Stomach (tissue), 9 donors: ENCODE measurements around the gene EPYC. TPM values are rescaled to one million over a fixed set of nuclear protein-coding genes. Genes with fewer than 3 reads are reported as not detected.

Experiments used
- DNase-seq, 2 donors: peaks; one replicate each; pipeline versions ENCODE4 v3.0.0 to v3.0.0-alpha.2; 2013 to 2019
- H3K27ac ChIP-seq, 5 donors: fragments of 200-600 bp in 4 of 5; sonication (generic) in 4 of 5; one replicate each; pipeline ENCODE4 v1.5.1; 2013 to 2019; ENCODE audit warnings: mild to moderate bottlenecking in 1 of 5, moderate library complexity in 1 of 5
- H3K27me3 ChIP-seq, 3 donors: fragments of 200-600 bp; sonication (generic); one replicate each; pipeline ENCODE4 v1.5.1; 2017 to 2019; ENCODE audit warnings: mixed run types in 1 of 3
- H3K36me3 ChIP-seq, 4 donors: fragments of 200-600 bp; sonication (generic); 1 replicate in 3 of 4; 2 replicates in 1 of 4; pipeline ENCODE4 v1.5.1; 2016 to 2019
- H3K4me1 ChIP-seq, 4 donors: fragments of 200-600 bp; sonication (generic); one replicate each; pipeline ENCODE4 v1.5.1; 2016 to 2019
- H3K4me3 ChIP-seq, 4 donors: fragments of 200-600 bp; sonication (generic) in 3 of 4; one replicate each; pipeline ENCODE4 v1.5.1; 2016 to 2019; ENCODE audit warnings: mild to moderate bottlenecking in 1 of 4
- H3K9me3 ChIP-seq, 4 donors: fragments of 200-600 bp; sonication (generic); one replicate each; pipeline ENCODE4 v1.5.1; 2016 to 2019
- CTCF ChIP-seq, 7 experiments: fragments of 450-650 bp in 4 of 7; fragments of 200-600 bp in 3 of 7; sonication (generic) in 3 of 7; IDR thresholded peaks; one replicate each; pipeline ENCODE4 v1.5.1; 2016 to 2019; ENCODE audit warnings: antibody characterized with exemption in 7 of 7, control low read depth in 2 of 7, mild to moderate bottlenecking in 1 of 7
- EP300 ChIP-seq: sonication (generic); formaldehyde crosslinking; IDR thresholded peaks from one replicate; pipeline ENCODE4 v1.6.1; 2017; ENCODE audit warnings: antibody characterized with exemption
- POLR2A ChIP-seq, 4 donors: fragments of 450-650 bp; IDR thresholded peaks; one replicate each; pipeline ENCODE4 v1.6.1; 2016; ENCODE audit warnings: antibody characterized with exemption in 4 of 4, control low read depth in 2 of 4, mild to moderate bottlenecking in 1 of 4, moderate library complexity in 1 of 4
- POLR2AphosphoS5 ChIP-seq, 3 donors: sonication (generic); formaldehyde crosslinking; IDR thresholded peaks; one replicate each; pipeline ENCODE4 v1.6.1; 2016; ENCODE audit warnings: antibody characterized with exemption in 3 of 3
- WGBS, 5 donors: extraction: QIAGEN DNeasy Blood & Tissue Kit in 3 of 5; methylation state at CpG; one replicate each; pipeline versions ENCODE4 v1.1.5 to v1.1.7; 2013 to 2018; 5-methylcytosine and 5-hydroxymethylcytosine counted together
- intact Hi-C: fragments of 100-400 bp; cut with DNase I; formaldehyde crosslinking; loops from one replicate; pipeline ENCODE4 v1.15.1; 2023; ENCODE audit warnings: low total_unique reads
- polyA plus RNA-seq, 3 donors: library from polyadenylated mRNA; stranded (reverse); fragments of 200-250 nt; gene quantifications; one replicate each; pipeline ENCODE4 v1.2.3, GENCODE V29; 2013
- total RNA-seq, 5 donors: library from RNA; depleted of rRNA; stranded (reverse); fragments of >200 nt; gene quantifications; one replicate each; pipeline versions ENCODE4 v1.1.0 to v1.2.3, GENCODE V29; 2014 to 2016
- donor health status: healthy with polysubstance abuse.
- donor health status: Bipolar disorder and iron deficiency.
- donor health status: healthy.

EPYC gene
- total and polyA plus RNA-seq, 8 donors, result not detected

- Histone ChIP-seq H3K27ac (no peak overlapping the region), H3K36me3 (no peaks in the 10 kb centered on the region), H3K4me1 (no peaks in the 10 kb centered on the region), H3K27me3 (no peaks in the 10 kb centered on the region), H3K4me3 (no peak overlapping the region), H3K9me3 (no peaks in the 10 kb centered on the region)
- intact Hi-C loops, result no loop called here
- WGBS, 5 donors, result 76 to 88% (median 83%) methylated on average over 2 of the region's 2 CpGs
- no peak for DNase-seq
- no peak for TF ChIP-seq CTCF (IDR thresholded peaks at IDR 0.05)
- TF ChIP-seq POLR2AphosphoS5 (IDR thresholded peaks at IDR 0.05), result no peak
- TF ChIP-seq EP300, result no peak
- no peak for TF ChIP-seq POLR2A (IDR thresholded peaks at IDR 0.05)
Measured at GRCh38 chr12:91021076-91021475, 16.3 kb upstream of the EPYC start.

GRCh38 chr12:91019455-91019854 lies 14.7 kb upstream of the EPYC start:
- intact Hi-C loops, result no loop called here
- no peak for DNase-seq
- Histone ChIP-seq H3K27ac (no peak overlapping the region), H3K9me3 (no peaks in the 10 kb centered on the region), H3K4me3 (no peak overlapping the region), H3K27me3 (no peaks in the 10 kb centered on the region), H3K4me1 (no peaks in the 10 kb centered on the region), H3K36me3 (no peaks in the 10 kb centered on the region)
- WGBS, 5 donors, result 92 to 95% (median 94%) methylated on average over 4 of the region's 4 CpGs
- TF ChIP-seq EP300 (no peak), POLR2AphosphoS5 (IDR thresholded peaks at IDR 0.05) (no peak), CTCF (IDR thresholded peaks at IDR 0.05) (no peak), POLR2A (IDR thresholded peaks at IDR 0.05) (no peak)

- Histone ChIP-seq H3K36me3 (no peaks in the 10 kb centered on the region), H3K27ac (peak overlapping the region in 1 of 5 donors; percentile 15), H3K4me1 (no peaks in the 10 kb centered on the region), H3K4me3 (no peak overlapping the region), H3K9me3 (no peaks in the 10 kb centered on the region), H3K27me3 (no peaks in the 10 kb centered on the region)
- WGBS, 5 donors, result 29 to 43% (median 42%) methylated on average over 5 of the region's 5 CpGs
- peak in 1 of 2 donors; percentile 30 for DNase-seq
- TF ChIP-seq POLR2A (IDR thresholded peaks at IDR 0.05) (no peak), EP300 (no peak), POLR2AphosphoS5 (IDR thresholded peaks at IDR 0.05) (no peak), CTCF (IDR thresholded peaks at IDR 0.05) (no peak)
- intact Hi-C loops, result no loop called here
Measured at GRCh38 chr12:91017511-91018263, 12.9 kb upstream of the EPYC start.

GRCh38 chr12:91017043-91017442 lies 12.3 kb upstream of the EPYC start:
- H3K27me3 ChIP-seq, result no peaks in the 10 kb centered on the region
- no peaks in the 10 kb centered on the region for H3K4me1 ChIP-seq
- H3K36me3 ChIP-seq, result no peaks in the 10 kb centered on the region
- no peak overlapping the region for H3K27ac ChIP-seq
- TF ChIP-seq CTCF (IDR thresholded peaks at IDR 0.05) (no peak), POLR2AphosphoS5 (IDR thresholded peaks at IDR 0.05) (no peak), POLR2A (IDR thresholded peaks at IDR 0.05) (no peak), EP300 (no peak)
- intact Hi-C loops, result no loop called here
- no peak for DNase-seq
- WGBS, 5 donors, result 62 to 80% (median 76%) methylated on average over 1 of the region's 1 CpG
- H3K9me3 ChIP-seq, result no peaks in the 10 kb centered on the region
- H3K4me3 ChIP-seq, result no peak overlapping the region
